Daoy (cell line): ENCODE results near the gene CCDC117. TPM values are rescaled to one million over a fixed set of nuclear protein-coding genes. Genes with fewer than 3 reads are reported as not detected.

ENCODE experiments used
- DNase-seq: peaks from one replicate; pipeline ENCODE4 v3.0.0-alpha.2; 2015; ENCODE audit warnings: low read depth
- total RNA-seq: library from RNA; depleted of rRNA; stranded (reverse); fragments of >200 nt; shearing (Covaris generic); gene quantifications from 2 replicates; pipeline ENCODE4 v1.2.3, GENCODE V29; 2014; rRNA removed

The CCDC117 gene
- total RNA-seq, 1 experiment from 2014 or later = 33.2 TPM

- no peak for DNase-seq
These were observed 57.9 kb downstream of the CCDC117 start for GRCh38 chr22:28830441-28830840.

DNA sequence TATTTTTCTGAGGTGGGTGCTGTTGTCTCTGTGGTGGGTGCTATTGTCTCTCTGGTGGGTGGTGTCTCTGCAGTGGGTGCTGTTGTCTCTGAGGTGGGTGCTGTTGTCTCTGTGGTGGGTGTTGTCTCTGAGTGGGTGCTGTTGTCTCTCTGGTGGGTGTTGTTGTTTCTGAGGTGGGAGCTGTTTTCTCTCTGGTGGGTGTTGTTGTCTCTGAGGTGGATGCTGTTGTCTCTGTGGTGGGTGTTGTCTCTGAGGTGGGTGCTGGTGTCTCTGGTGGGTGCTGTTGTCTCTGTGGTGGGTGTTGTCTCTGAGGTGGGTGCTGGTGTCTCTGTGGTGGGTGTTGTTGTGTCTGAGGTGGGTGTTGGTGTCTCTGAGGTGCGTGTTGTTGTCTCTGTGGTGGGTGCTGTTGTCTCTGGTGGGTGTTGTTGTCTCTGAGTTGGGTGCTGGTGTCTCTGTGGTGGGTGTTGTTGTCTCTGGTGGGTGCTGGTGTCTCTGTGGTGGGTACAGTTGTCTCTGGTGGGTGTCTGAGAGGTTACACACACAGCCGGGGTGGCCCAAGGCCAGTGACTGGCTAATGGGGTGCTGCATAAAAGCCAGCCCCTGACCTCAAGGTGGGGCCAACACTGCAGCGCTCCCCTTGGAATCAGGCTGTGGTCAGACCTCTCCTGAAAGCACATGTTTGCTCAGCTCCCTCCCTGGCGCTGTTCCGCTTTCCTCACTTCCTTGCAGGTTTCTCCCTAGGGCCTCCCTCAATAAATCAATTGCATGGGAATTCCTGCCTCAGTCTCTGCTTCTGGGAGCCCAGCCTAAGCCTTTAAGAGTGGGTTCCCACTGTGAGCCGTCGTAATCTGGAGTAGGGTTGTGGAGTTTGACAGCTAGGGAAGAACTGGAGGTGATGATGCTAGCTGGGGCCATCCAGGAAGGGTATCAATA lies 58.9 kb downstream of the CCDC117 start:
- no peak for DNase-seq

- DNase-seq = no peak
These were observed 60.2 kb downstream of the CCDC117 start for GRCh38 chr22:28832731-28833130.

- no peak for DNase-seq
These were observed 60.9 kb downstream of the CCDC117 start for GRCh38 chr22:28833276-28833923.

GRCh38 chr22:28835630-28836189 lies 63.2 kb downstream of the CCDC117 start:
- no peak for DNase-seq

DNA sequence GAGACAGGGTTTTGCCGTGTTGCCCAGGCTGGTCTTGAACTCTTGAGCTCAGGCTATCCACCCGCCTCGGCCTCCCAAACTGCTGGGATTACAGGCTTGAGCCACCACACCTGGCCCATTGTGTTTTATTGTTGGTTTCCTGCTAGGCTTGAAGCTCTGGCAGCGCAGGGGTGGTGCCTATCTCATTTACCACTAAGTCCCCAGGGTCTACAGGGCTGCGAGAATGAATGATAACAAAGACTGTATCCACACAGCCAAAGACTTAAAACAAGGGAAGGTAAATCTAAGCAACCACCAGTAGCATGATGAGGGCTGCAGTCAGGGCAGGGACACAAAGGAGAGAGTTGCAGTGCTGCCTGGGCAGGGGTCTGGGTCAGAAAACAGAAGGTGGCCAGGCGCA lies 65.1 kb downstream of the CCDC117 start:
- DNase-seq = no peak

Other genes starting within 250 kb of the CCDC117 start
- gene TTC28, start 92.9 kb upstream of the CCDC117 start, total RNA-seq = 7.1 and 21.0 TPM in 2 replicates
- gene CHEK2, start 30.9 kb upstream of the CCDC117 start, total RNA-seq = 24.9 and 40.7 TPM in 2 replicates
- 48.2 and 59.0 TPM in 2 replicates for gene HSCB, start 30.7 kb upstream of the CCDC117 start, total RNA-seq
- gene XBP1, start 27.9 kb downstream of the CCDC117 start, total RNA-seq = 114 and 117 TPM in 2 replicates
- gene ZNRF3, start 110.9 kb downstream of the CCDC117 start, total RNA-seq = 2.8 and 5.5 TPM in 2 replicates